IPS DF 6.9 (cell line): ENCODE results near the gene HAPLN1.
A peak's percentile ranks its signal among the peaks of the same experiment; 100 is the strongest.
"Not testable (repeated sequence)": the region's sequence is repeated elsewhere in the genome, so short reads cannot be mapped to it uniquely, and the experiment has no call there.

Experiments
- DNase-seq: peaks from one replicate; pipeline ENCODE4 v3.0.0-alpha.2; 2013; ENCODE audit warnings: low read depth, low spot score
- H3K27ac ChIP-seq: one replicate; pipeline ENCODE4 v1.5.1; 2013; ENCODE audit warnings: low read length, control low read depth
- H3K27me3 ChIP-seq: 2 replicates; pipeline ENCODE4 v1.6.1; 2013; ENCODE audit warnings: mild to moderate bottlenecking, low read length; ENCODE audit not compliant: control insufficient read depth, insufficient read depth
- H3K36me3 ChIP-seq: 2 replicates; pipeline ENCODE4 v1.6.1; 2013; ENCODE audit warnings: low read length; ENCODE audit not compliant: control insufficient read depth, insufficient read depth
- H3K4me1 ChIP-seq: 2 replicates; pipeline ENCODE4 v1.6.1; 2013; ENCODE audit warnings: low read length; ENCODE audit not compliant: control insufficient read depth, insufficient read depth
- H3K4me3 ChIP-seq: 2 replicates; pipeline ENCODE4 v1.5.1; 2013; ENCODE audit warnings: mild to moderate bottlenecking, low read length
- H3K9me3 ChIP-seq: 2 replicates; pipeline ENCODE4 v1.6.1; 2013; ENCODE audit warnings: low read length, inconsistent platforms; ENCODE audit not compliant: control insufficient read depth, insufficient read depth
- WGBS: extraction: QIAGEN DNeasy Blood & Tissue Kit; methylation state at CpG from one replicate; pipeline ENCODE4 v1.1.7; 2013; ENCODE audit warnings: mixed read lengths, missing lambda C conversion rate; ENCODE audit not compliant: insufficient read length, insufficient coverage; 5-methylcytosine and 5-hydroxymethylcytosine counted together

The HAPLN1 gene

DNA sequence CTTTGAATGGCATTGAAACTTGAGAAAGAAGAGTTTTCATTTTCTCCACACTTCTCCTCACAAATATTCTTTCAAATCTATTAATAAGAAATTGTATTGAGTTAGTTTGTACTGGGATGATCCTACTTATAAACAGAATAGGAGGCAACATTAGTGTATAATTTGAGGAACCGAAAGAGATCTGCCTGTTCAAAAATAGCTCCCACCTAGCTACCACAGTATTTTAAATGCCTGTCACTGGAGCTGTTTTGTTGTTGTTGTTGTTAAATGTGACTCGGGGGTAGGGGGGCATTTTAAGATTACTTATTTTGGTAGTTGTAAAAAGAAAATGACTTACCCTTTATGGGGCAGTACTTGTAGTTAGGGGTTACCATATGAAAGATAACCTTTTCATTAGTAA is 20.1 kb upstream of the HAPLN1 start:
- Histone ChIP-seq H3K9me3 (no peaks in the 10 kb centered on the region), H3K4me1 (no peaks in the 10 kb centered on the region), H3K27ac (no peak overlapping the region), H3K4me3 (no peak overlapping the region), H3K27me3 (no peaks in the 10 kb centered on the region), H3K36me3 (no peaks in the 10 kb centered on the region)
- DNase-seq: no peak
- no CpG with 5 or more reads among the region's 2 CpGs for WGBS

DNA sequence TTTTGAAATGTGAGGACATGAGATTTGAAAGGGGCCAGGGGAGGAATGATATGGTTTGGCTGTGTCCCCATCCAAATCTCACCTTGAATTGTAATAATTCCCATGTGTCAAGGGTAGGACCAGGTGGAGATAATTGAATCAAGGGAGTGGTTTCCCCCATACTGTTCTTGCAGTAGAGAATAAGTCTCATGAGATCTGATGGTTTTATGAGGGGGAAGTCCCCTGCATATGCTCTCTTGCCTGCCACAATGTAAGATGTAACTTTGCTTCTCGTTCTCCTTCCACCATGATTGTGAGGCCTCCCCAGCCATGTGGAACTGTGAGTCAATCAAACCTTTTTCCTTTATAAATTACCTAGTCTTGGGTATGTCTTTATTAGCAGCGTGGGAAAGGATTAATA is 15.5 kb upstream of the HAPLN1 start:
- DNase-seq, H3K4me1 ChIP-seq, H3K36me3 ChIP-seq, H3K27me3 ChIP-seq, H3K4me3 ChIP-seq, H3K27ac ChIP-seq, H3K9me3 ChIP-seq: not testable (repeated sequence)
- WGBS: no CpG with 5 or more reads among the region's 2 CpGs

DNA sequence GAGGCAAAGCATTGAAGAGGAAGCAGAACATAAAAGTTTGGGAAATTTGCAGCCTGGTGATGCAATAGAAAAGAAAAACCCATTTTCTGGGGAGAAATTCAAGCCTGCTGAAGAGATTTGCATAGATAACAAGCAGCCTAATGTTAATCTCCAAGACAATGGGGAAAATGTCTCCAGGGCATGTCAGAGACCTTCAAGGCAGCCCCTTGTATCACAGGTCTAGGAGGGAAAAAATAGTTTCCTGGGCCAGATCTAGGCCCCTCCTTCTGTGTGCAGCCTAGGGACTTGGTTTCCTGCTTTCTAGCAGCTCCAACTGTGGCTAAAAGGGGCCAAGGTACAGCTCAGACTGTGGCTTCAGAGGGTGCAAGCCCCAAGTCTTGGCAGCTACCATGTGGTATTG is 14.4 kb upstream of the HAPLN1 start:
- not testable (repeated sequence) for DNase-seq, H3K9me3 ChIP-seq, H3K36me3 ChIP-seq, H3K27ac ChIP-seq, H3K27me3 ChIP-seq, H3K4me1 ChIP-seq, H3K4me3 ChIP-seq

DNA sequence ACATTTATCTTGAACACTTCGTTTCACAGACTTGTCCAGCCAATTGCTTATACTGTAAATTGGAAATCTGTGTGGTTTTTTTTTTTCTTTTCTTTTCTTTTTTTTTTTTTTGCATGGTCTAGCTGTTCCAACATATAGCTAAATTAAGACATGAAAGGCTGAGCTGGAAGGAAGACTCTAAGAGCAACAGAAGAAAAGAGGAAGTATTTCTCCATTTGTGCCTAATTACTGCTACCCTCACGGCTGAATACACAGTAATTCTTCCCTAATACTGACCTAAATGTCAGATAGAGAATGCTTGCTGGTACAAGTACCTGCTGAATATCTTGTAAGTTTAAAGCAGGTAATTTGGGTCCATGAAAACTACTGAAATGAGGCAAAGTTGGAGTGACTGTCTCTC is 11.0 kb upstream of the HAPLN1 start:
- DNase-seq: no peak
- Histone ChIP-seq H3K27me3 (no peaks in the 10 kb centered on the region), H3K36me3 (no peaks in the 10 kb centered on the region), H3K4me1 (no peaks in the 10 kb centered on the region), H3K4me3 (no peak overlapping the region), H3K9me3 (no peaks in the 10 kb centered on the region), H3K27ac (no peak overlapping the region)
- WGBS: no CpG with 5 or more reads among the region's 2 CpGs

DNA sequence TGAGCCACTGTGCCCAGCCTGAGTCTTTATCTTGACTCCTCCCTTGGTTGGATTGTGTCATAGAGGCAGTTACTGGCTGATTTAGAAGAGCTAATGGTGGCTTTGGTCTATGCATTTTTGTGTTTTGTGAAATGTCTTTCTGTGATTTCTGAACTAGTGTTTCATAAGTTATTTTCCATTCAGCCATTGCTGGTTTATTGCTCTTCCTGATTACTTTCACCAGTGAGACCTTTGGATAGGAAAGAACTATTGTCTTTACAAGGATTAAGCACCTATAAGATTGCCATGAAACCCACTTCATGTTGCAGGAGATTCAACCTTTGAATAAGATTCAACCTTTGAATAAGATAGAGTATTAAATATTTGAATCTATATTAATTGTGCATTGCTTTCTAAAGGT is 8.7 kb upstream of the HAPLN1 start:
- no peak for DNase-seq
- Histone ChIP-seq H3K4me1 (peaks cover 1% of the 10 kb centered on the region; the same call in 1 of the 2 replicates), H3K4me3 (no peak overlapping the region), H3K27ac (no peak overlapping the region), H3K27me3 (no peaks in the 10 kb centered on the region), H3K9me3 (no peaks in the 10 kb centered on the region), H3K36me3 (no peaks in the 10 kb centered on the region)

DNA sequence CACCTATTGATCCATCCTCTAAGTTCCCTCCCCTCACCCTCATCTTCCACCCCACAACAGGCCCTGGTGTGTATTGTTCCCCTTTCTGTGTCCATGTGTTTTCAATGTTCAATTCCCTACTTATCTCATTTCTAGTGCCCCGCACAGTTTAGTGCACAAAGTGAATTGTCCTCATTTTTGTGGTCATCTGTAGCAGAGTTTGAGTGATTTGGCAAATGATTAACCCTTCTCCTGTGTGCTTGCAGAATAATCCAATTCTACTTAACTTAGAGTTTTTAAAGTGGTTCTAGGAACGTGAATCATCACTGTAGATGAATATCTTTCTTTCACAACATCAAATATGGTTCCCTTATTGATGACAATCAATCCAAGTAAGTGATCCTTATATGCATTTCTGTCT is 6.3 kb upstream of the HAPLN1 start:
- Histone ChIP-seq H3K27ac (no peak overlapping the region), H3K27me3 (no peaks in the 10 kb centered on the region), H3K4me3 (no peak overlapping the region), H3K9me3 (no peaks in the 10 kb centered on the region), H3K4me1 (peaks cover 1% of the 10 kb centered on the region; the same call in 1 of the 2 replicates), H3K36me3 (no peaks in the 10 kb centered on the region)
- no CpG with 5 or more reads among the region's 2 CpGs for WGBS
- DNase-seq: no peak

DNA sequence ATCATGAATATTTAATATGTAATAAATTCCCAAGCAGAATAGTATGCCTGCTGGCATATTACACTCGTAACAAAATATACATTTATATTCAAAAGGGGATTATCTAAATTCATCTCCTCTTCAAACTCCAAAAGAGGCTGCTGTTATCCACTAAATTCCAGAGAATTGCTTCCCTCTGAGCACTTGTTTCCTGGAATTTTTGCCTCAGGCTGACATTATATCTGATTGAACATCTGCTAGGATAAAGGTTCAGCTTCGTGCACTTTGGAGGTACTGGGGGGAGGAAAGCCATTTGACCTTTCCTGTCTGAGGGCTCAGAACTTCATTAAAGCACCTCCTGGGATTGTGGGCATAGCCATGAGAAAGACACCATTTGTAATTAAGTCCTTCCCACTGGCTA is 4.3 kb upstream of the HAPLN1 start:
- DNase-seq: no peak
- Histone ChIP-seq H3K9me3 (no peaks in the 10 kb centered on the region), H3K27me3 (no peaks in the 10 kb centered on the region), H3K4me3 (no peak overlapping the region), H3K36me3 (no peaks in the 10 kb centered on the region), H3K27ac (no peak overlapping the region), H3K4me1 (peaks cover 1% of the 10 kb centered on the region; the same call in 1 of the 2 replicates)
- WGBS: no CpG with 5 or more reads among the region's 2 CpGs

DNA sequence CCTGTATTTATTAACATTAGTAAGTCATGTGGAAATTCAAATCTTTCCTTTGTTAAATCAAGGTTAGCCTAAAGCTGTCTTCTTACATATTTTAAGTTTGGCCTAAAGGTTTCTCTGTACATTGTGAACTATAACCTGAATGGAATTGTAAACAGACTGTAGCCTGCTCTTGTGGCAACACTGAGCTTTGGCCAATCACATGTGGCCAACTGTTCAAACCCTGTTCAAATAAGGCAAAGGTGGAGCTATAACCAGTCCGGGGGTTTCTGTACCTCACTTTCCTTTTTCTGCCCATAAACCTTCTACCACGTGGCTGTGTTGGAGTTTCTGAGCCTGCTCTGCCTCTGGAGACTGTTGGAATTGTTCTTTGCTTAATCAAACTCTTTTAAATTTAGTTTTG is 3.3 kb upstream of the HAPLN1 start:
- WGBS: no CpG with 5 or more reads among the region's 2 CpGs
- peaks cover 1% of the 10 kb centered on the region; the same call in 1 of the 2 replicates for H3K4me1 ChIP-seq

DNA sequence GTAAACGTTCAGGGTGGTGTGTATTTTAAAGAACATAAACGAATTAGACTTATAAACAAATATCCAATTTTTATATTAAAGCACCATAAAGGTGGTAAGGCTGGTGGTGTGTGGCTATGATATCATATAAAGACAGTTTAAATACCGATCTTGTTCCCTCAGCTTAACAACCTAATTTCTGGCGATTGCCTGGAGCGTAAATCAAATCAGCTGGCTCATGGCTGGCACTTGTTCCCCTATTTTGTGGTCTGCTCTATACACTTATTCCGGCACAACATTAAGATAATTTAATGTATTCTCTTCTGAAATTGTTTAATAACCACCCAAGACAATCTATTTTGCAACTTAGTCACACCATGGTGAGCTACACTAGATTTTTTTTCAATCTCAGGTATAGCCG is 2.4 kb upstream of the HAPLN1 start:
- no peak overlapping the region for H3K4me3 ChIP-seq
- WGBS: no CpG with 5 or more reads among the region's 7 CpGs
- DNase-seq: no peak

More for the DNA sequence above, 3.3 kb upstream of the HAPLN1 start:
- Histone ChIP-seq H3K9me3 (no peaks in the 10 kb centered on the region), H3K4me3 (no peak overlapping the region), H3K27ac (no peak overlapping the region), H3K36me3 (no peaks in the 10 kb centered on the region), H3K27me3 (no peaks in the 10 kb centered on the region)
- DNase-seq: no peak

DNA sequence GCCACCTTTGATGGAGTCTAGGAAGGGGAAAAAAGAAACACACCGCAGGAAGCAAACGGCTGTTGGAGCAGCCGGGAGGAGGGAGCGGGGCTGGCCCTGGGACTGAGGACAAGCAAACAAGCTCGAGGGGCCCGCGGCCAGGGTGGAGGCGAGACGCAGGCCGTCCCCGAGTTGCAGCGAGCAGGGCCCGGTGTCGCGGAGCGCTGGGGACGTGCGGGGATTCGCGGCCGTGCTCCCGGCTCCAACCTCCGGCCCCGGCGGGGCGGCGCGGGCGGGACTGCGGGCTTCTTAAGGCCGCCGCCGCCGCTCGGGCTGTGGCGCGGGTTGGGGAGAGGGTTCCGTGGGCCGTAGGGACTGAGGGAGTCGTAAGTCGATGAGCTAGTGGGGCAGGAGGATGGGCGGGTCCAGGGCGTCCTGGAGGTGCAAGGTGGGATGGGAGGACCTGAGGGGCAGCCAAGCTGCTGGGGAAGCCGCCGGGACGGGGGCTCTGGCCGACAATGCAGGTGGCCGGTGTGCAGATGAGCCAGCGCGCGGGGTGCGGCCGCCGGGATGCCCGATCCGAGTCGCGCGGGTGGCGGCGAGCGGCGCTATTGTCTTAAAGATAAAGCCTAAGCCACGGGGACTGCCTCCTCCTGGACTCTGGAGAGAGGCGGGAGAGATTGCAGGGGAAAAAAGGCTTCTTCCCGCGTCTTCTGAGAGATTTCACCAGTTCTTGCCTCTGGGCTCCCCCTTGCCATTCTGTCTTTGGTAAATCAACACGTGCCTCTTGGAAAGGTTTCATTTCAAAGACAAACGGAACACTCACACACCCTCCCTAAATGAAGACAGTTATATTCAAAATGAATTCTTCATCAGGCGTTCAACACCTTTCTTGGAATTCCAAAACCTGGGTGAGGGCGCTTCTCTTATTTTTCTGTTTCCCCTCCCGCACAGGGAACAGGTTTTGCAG is 1.6 kb upstream of the HAPLN1 start:
- H3K27me3 ChIP-seq: no peaks in the 10 kb centered on the region
- H3K4me3 ChIP-seq: peak overlapping the region; percentile 77
- H3K27ac ChIP-seq: no peak overlapping the region
- WGBS: no CpG with 5 or more reads among the region's 72 CpGs
- peaks cover 1% of the 10 kb centered on the region; the same call in 1 of the 2 replicates for H3K4me1 ChIP-seq
- H3K9me3 ChIP-seq: no peaks in the 10 kb centered on the region
- no peaks in the 10 kb centered on the region for H3K36me3 ChIP-seq
- DNase-seq: no peak

More for the DNA sequence above, 2.4 kb upstream of the HAPLN1 start:
- Histone ChIP-seq H3K4me1 (peaks cover 1% of the 10 kb centered on the region; the same call in 1 of the 2 replicates), H3K36me3 (no peaks in the 10 kb centered on the region), H3K27ac (no peak overlapping the region), H3K27me3 (no peaks in the 10 kb centered on the region), H3K9me3 (no peaks in the 10 kb centered on the region)
